ENCODE measurements around the gene TPPP.

- no peak for TF ChIP-seq CTCF (conservative IDR thresholded peaks at IDR 0.05; ENCODE audit: low read depth in 2 of 2)
- TF ChIP-seq POLR2AphosphoS5 (IDR thresholded peaks at IDR 0.05; ENCODE audit: low read depth) = no peak
- no peak for TF ChIP-seq EZH2 (IDR thresholded peaks at IDR 0.05; ENCODE audit: low read depth, unreplicated experiment)
- TF ChIP-seq, protein P1, sequence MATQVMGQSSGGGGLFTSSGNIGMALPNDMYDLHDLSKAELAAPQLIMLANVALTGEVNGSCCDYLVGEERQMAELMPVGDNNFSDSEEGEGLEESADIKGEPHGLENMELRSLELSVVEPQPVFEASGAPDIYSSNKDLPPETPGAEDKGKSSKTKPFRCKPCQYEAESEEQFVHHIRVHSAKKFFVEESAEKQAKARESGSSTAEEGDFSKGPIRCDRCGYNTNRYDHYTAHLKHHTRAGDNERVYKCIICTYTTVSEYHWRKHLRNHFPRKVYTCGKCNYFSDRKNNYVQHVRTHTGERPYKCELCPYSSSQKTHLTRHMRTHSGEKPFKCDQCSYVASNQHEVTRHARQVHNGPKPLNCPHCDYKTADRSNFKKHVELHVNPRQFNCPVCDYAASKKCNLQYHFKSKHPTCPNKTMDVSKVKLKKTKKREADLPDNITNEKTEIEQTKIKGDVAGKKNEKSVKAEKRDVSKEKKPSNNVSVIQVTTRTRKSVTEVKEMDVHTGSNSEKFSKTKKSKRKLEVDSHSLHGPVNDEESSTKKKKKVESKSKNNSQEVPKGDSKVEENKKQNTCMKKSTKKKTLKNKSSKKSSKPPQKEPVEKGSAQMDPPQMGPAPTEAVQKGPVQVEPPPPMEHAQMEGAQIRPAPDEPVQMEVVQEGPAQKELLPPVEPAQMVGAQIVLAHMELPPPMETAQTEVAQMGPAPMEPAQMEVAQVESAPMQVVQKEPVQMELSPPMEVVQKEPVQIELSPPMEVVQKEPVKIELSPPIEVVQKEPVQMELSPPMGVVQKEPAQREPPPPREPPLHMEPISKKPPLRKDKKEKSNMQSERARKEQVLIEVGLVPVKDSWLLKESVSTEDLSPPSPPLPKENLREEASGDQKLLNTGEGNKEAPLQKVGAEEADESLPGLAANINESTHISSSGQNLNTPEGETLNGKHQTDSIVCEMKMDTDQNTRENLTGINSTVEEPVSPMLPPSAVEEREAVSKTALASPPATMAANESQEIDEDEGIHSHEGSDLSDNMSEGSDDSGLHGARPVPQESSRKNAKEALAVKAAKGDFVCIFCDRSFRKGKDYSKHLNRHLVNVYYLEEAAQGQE (IDR thresholded peaks at IDR 0.05; ENCODE audit: unreplicated experiment) = no peak
Measured at GRCh38 chr5:627840-628239, 65.3 kb downstream of the TPPP start.

Data from GM23338 (cell line).